ENCODE results near the gene ZNRF2. TPM values are rescaled to one million over a fixed set of nuclear protein-coding genes. Genes with fewer than 3 reads are reported as not detected.

ZNRF2 gene
- total and polyA plus RNA-seq, 2 of the 13 experiments (the other 11 are each of a cell fraction or from before 2014, with no cell fraction given): 3.5 to 7.7 TPM

DNA sequence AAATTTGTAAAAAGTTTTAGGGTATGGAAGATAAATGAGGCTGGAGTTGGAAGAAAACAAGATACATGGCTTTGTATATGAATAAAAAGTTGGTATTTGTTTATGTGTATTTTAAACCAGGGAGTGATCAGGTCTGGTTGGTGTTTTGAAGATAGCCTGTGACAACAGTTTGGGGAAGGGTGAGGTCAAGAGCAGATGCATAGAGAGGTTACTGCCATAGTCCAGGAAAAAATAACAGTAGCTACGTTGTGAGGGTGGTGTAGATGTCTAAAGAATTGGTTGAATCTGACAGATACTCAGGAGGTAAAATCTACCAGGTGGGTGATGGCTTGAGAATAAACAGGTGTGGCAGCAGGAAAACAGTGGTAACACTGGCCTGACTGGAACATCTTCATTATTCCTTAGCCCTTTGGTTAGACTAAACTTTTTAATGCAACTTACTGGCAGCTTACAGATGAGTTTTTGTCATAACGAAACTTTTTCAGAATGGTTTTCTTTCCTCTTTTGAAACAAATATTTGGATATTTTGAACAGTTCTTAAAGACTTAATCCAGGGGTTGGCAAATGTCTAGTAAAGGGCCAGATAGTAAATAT lies 25.5 kb downstream of the ZNRF2 start:
- CTCF ChIA-PET (ENCODE audit: low intra/inter-chr PET ratio, low total read pairs): no interaction called here
- POLR2A ChIA-PET: no interaction called here
- no peak overlapping the region for H3K4me3 ChIP-seq (replicated peaks in 1 of 3; ENCODE audit: insufficient read depth in 1 of 3, low read depth in 2 of 3, low read length in 3 of 3)

More for the DNA sequence above, 25.5 kb downstream of the ZNRF2 start:
- Histone ChIP-seq H3K9me3 (ENCODE audit: low read length) (no peaks in the 10 kb centered on the region), H3K36me3 (replicated peaks in 1 of 2; ENCODE audit: control insufficient read depth in 1 of 2, insufficient read depth in 2 of 2, low read length in 2 of 2) (no peaks in the 10 kb centered on the region), H2AFZ (ENCODE audit: low read length) (no peak overlapping the region), H3K4me2 (ENCODE audit: low read depth, low read length) (no peak overlapping the region), H3K27me3 (ENCODE audit: control insufficient read depth in 1 of 2, insufficient read depth in 2 of 2, low read length in 2 of 2) (no peaks in the 10 kb centered on the region), H3K27ac (ENCODE audit: extremely low read length, insufficient read depth, low read length) (no peak overlapping the region), H3K79me2 (ENCODE audit: insufficient read depth, low read length) (peaks cover 85% of the 10 kb centered on the region), H3K9ac (ENCODE audit: insufficient read depth, low read depth, low read length) (no peak overlapping the region), H4K20me1 (ENCODE audit: insufficient read depth, low read length) (no peaks in the 10 kb centered on the region), H3K4me1 (ENCODE audit: insufficient read depth, low read length) (peaks cover 33% of the 10 kb centered on the region)
- TF ChIP-seq, protein P1, sequence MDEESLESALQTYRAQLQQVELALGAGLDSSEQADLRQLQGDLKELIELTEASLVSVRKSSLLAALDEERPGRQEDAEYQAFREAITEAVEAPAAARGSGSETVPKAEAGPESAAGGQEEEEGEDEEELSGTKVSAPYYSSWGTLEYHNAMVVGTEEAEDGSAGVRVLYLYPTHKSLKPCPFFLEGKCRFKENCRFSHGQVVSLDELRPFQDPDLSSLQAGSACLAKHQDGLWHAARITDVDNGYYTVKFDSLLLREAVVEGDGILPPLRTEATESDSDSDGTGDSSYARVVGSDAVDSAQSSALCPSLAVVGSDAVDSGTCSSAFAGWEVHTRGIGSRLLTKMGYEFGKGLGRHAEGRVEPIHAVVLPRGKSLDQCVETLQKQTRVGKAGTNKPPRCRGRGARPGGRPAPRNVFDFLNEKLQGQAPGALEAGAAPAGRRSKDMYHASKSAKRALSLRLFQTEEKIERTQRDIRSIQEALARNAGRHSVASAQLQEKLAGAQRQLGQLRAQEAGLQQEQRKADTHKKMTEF (CRISPR knock-in tag; IDR thresholded peaks at IDR 0.05): no peak
- TF ChIP-seq HNF4G (IDR thresholded peaks at IDR 0.05; ENCODE audit: borderline replicate concordance, low read depth, low read length) (no peak), HNF4G (CRISPR knock-in tag; IDR thresholded peaks at IDR 0.05; ENCODE audit: borderline replicate concordance, low read depth) (no peak), SP2 (CRISPR knock-in tag; IDR thresholded peaks at IDR 0.05) (no peak), HOXD1 (CRISPR knock-in tag; IDR thresholded peaks at IDR 0.05) (no peak), HMG20A (CRISPR knock-in tag; IDR thresholded peaks at IDR 0.05; ENCODE audit: borderline replicate concordance) (no peak), KLF13 (CRISPR knock-in tag; IDR thresholded peaks at IDR 0.05) (no peak), FOXK1 (CRISPR knock-in tag; IDR thresholded peaks at IDR 0.05; ENCODE audit: borderline replicate concordance, low read depth) (no peak), KLF6 (CRISPR knock-in tag; IDR thresholded peaks at IDR 0.05) (no peak), SIX1 (CRISPR knock-in tag; IDR thresholded peaks at IDR 0.05; ENCODE audit: borderline replicate concordance) (no peak), POLR2G (IDR thresholded peaks at IDR 0.05; ENCODE audit: low read depth, low read length) (no peak), EP300 (IDR thresholded peaks at IDR 0.05; ENCODE audit: low read depth in 2 of 2, low read length in 2 of 2) (no peak), EP300 (CRISPR knock-in tag; IDR thresholded peaks at IDR 0.05; ENCODE audit: borderline replicate concordance) (no peak), PAX8 (CRISPR knock-in tag; IDR thresholded peaks at IDR 0.05; ENCODE audit: borderline replicate concordance) (no peak), MAFK (conservative IDR thresholded peaks at IDR 0.05 in 1 of 2, IDR thresholded peaks at IDR 0.05 in 1 of 2; ENCODE audit: low read length in 2 of 2) (no peak)
- TF ChIP-seq, protein P2, sequence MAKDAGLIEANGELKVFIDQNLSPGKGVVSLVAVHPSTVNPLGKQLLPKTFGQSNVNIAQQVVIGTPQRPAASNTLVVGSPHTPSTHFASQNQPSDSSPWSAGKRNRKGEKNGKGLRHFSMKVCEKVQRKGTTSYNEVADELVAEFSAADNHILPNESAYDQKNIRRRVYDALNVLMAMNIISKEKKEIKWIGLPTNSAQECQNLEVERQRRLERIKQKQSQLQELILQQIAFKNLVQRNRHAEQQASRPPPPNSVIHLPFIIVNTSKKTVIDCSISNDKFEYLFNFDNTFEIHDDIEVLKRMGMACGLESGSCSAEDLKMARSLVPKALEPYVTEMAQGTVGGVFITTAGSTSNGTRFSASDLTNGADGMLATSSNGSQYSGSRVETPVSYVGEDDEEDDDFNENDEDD (CRISPR knock-in tag; IDR thresholded peaks at IDR 0.05; ENCODE audit: borderline replicate concordance): no peak
- 90% methylated on average over 2 of the region's 2 CpGs for WGBS (ENCODE audit: low lambda C conversion rate)
- FAIRE-seq: no peak
- no TSS peak for BruUV-seq (replicated peaks)
- intact Hi-C loops (cut with micrococcal nuclease; ENCODE audit: unreplicated experiment): no loop called here
- no peak for DNase-seq (ENCODE audit: low spot score)
- ATAC-seq: no peak
- in situ Hi-C loops (cut with HindIII; ENCODE audit: extremely low pct_ligation_motif_present, low pct_unique_long_range_greater_than_20kb): no loop called here

All from HepG2 (cell line).